ENCODE data around the gene MCC.

MCC gene

GRCh38 chr5:113311301-113311700 lies 177.0 kb downstream of the MCC start:
- H3K9me3 ChIP-seq (ENCODE audit: insufficient read depth, low read depth, low read length) = no peaks in the 10 kb centered on the region
- H3K27ac ChIP-seq (ENCODE audit: low read depth, low read length) = no peak overlapping the region
- H3K4me3 ChIP-seq (ENCODE audit: low read depth, low read length) = no peak overlapping the region
- no peak overlapping the region for H4K91ac ChIP-seq (ENCODE audit: low read depth, low read length)
- no peak overlapping the region for H2AFZ ChIP-seq (ENCODE audit: insufficient read depth, low read length, poor library complexity)
- H2BK12ac ChIP-seq (ENCODE audit: low read length) = no peak overlapping the region
- H3K4me1 ChIP-seq (ENCODE audit: control insufficient read depth in 1 of 2, insufficient read depth in 2 of 2, low read length in 2 of 2) = peaks cover 2 to 4% of the 10 kb centered on the region in 2 experiments
- no peak overlapping the region for H2BK5ac ChIP-seq (ENCODE audit: low read depth, low read length, poor library complexity)
- no peak overlapping the region for H4K12ac ChIP-seq (ENCODE audit: low read depth, low read length)
- H2AK5ac ChIP-seq (ENCODE audit: low read length) = no peak overlapping the region
- H3K79me2 ChIP-seq (ENCODE audit: control insufficient read depth, insufficient read depth, low read length, poor library complexity) = no peaks in the 10 kb centered on the region
- no peaks in the 10 kb centered on the region for H3K27me3 ChIP-seq (ENCODE audit: insufficient read depth, low read length)
- H3K9ac ChIP-seq (ENCODE audit: low read length) = no peak overlapping the region
- no peak overlapping the region for H3K4me2 ChIP-seq (ENCODE audit: low read length)
- no peak overlapping the region for H3K18ac ChIP-seq (ENCODE audit: low read length)
- H4K8ac ChIP-seq (ENCODE audit: low read depth, low read length) = no peak overlapping the region
- H2BK120ac ChIP-seq (ENCODE audit: insufficient read depth, low read length, poor library complexity) = no peak overlapping the region
- no peak overlapping the region for H3K14ac ChIP-seq (ENCODE audit: low read length)
- H3K23ac ChIP-seq (ENCODE audit: low read length) = no peak overlapping the region
- WGBS (ENCODE audit: extremely low coverage, insufficient coverage, insufficient read length) = no CpG with 5 or more reads among the region's 5 CpGs
- peak; percentile 16 to 38 for DNase-seq
- H3K36me3 ChIP-seq (ENCODE audit: control insufficient read depth in 1 of 2, insufficient read depth in 2 of 2, low read length in 2 of 2) = no peaks in the 10 kb centered on the region
- no peak overlapping the region for H3K4ac ChIP-seq (ENCODE audit: low read depth, low read length)
- no peaks in the 10 kb centered on the region for H3K79me1 ChIP-seq (ENCODE audit: low read length)

GRCh38 chr5:113302120-113302519 lies 186.1 kb downstream of the MCC start:
- Histone ChIP-seq H3K14ac (ENCODE audit: low read length) (no peak overlapping the region), H3K79me2 (ENCODE audit: control insufficient read depth, insufficient read depth, low read length, poor library complexity) (no peaks in the 10 kb centered on the region), H2BK120ac (ENCODE audit: insufficient read depth, low read length, poor library complexity) (no peak overlapping the region), H3K4me1 (ENCODE audit: control insufficient read depth in 1 of 2, insufficient read depth in 2 of 2, low read length in 2 of 2) (no peaks in the 10 kb centered on the region), H3K9me3 (ENCODE audit: insufficient read depth, low read depth, low read length) (no peaks in the 10 kb centered on the region), H2AK5ac (ENCODE audit: low read length) (no peak overlapping the region), H3K36me3 (ENCODE audit: control insufficient read depth in 1 of 2, insufficient read depth in 2 of 2, low read length in 2 of 2) (no peaks in the 10 kb centered on the region), H3K4ac (ENCODE audit: low read depth, low read length) (no peak overlapping the region), H3K27ac (ENCODE audit: low read depth, low read length) (no peak overlapping the region), H3K23ac (ENCODE audit: low read length) (no peak overlapping the region), H2AFZ (ENCODE audit: insufficient read depth, low read length, poor library complexity) (no peak overlapping the region), H3K79me1 (ENCODE audit: low read length) (no peaks in the 10 kb centered on the region), H3K27me3 (ENCODE audit: insufficient read depth, low read length) (no peaks in the 10 kb centered on the region), H4K91ac (ENCODE audit: low read depth, low read length) (no peak overlapping the region), H2BK12ac (ENCODE audit: low read length) (no peak overlapping the region), H3K18ac (ENCODE audit: low read length) (no peak overlapping the region), H3K4me2 (ENCODE audit: low read length) (no peak overlapping the region), H4K12ac (ENCODE audit: low read depth, low read length) (no peak overlapping the region), H4K8ac (ENCODE audit: low read depth, low read length) (no peak overlapping the region), H2BK5ac (ENCODE audit: low read depth, low read length, poor library complexity) (no peak overlapping the region), H3K9ac (ENCODE audit: low read length) (no peak overlapping the region), H3K4me3 (ENCODE audit: low read depth, low read length) (no peak overlapping the region)
- no peak for DNase-seq
- no CpG with 5 or more reads among the region's 2 CpGs for WGBS (ENCODE audit: extremely low coverage, insufficient coverage, insufficient read length)

- Histone ChIP-seq H4K12ac (ENCODE audit: low read depth, low read length) (no peak overlapping the region), H3K14ac (ENCODE audit: low read length) (no peak overlapping the region), H3K4ac (ENCODE audit: low read depth, low read length) (no peak overlapping the region), H4K91ac (ENCODE audit: low read depth, low read length) (no peak overlapping the region), H3K18ac (ENCODE audit: low read length) (no peak overlapping the region), H3K4me3 (ENCODE audit: low read depth, low read length) (no peak overlapping the region), H3K27ac (ENCODE audit: low read depth, low read length) (no peak overlapping the region), H3K79me1 (ENCODE audit: low read length) (peaks cover under 1% of the 10 kb centered on the region), H3K9me3 (ENCODE audit: insufficient read depth, low read depth, low read length) (no peaks in the 10 kb centered on the region), H4K8ac (ENCODE audit: low read depth, low read length) (no peak overlapping the region), H2BK12ac (ENCODE audit: low read length) (no peak overlapping the region), H2AK5ac (ENCODE audit: low read length) (no peak overlapping the region), H2BK120ac (ENCODE audit: insufficient read depth, low read length, poor library complexity) (no peak overlapping the region), H3K27me3 (ENCODE audit: insufficient read depth, low read length) (no peaks in the 10 kb centered on the region), H3K36me3 (ENCODE audit: control insufficient read depth in 1 of 2, insufficient read depth in 2 of 2, low read length in 2 of 2) (no peaks in the 10 kb centered on the region), H3K23ac (ENCODE audit: low read length) (no peak overlapping the region), H3K4me1 (ENCODE audit: control insufficient read depth in 1 of 2, insufficient read depth in 2 of 2, low read length in 2 of 2) (peaks cover 3 to 4% of the 10 kb centered on the region in 2 experiments), H2BK5ac (ENCODE audit: low read depth, low read length, poor library complexity) (no peak overlapping the region), H3K79me2 (ENCODE audit: control insufficient read depth, insufficient read depth, low read length, poor library complexity) (no peaks in the 10 kb centered on the region), H3K9ac (ENCODE audit: low read length) (no peak overlapping the region), H2AFZ (ENCODE audit: insufficient read depth, low read length, poor library complexity) (no peak overlapping the region), H3K4me2 (ENCODE audit: low read length) (no peak overlapping the region)
- no peak for DNase-seq
- no CpG with 5 or more reads among the region's 1 CpG for WGBS (ENCODE audit: extremely low coverage, insufficient coverage, insufficient read length)
Observed at GRCh38 chr5:113299591-113299990, 188.7 kb downstream of the MCC start.

- Histone ChIP-seq H3K14ac (ENCODE audit: low read length) (no peak overlapping the region), H4K12ac (ENCODE audit: low read depth, low read length) (no peak overlapping the region), H3K79me2 (ENCODE audit: control insufficient read depth, insufficient read depth, low read length, poor library complexity) (no peaks in the 10 kb centered on the region), H3K4me2 (ENCODE audit: low read length) (no peak overlapping the region), H3K36me3 (ENCODE audit: control insufficient read depth in 1 of 2, insufficient read depth in 2 of 2, low read length in 2 of 2) (no peaks in the 10 kb centered on the region), H3K9me3 (ENCODE audit: insufficient read depth, low read depth, low read length) (no peaks in the 10 kb centered on the region), H2BK120ac (ENCODE audit: insufficient read depth, low read length, poor library complexity) (no peak overlapping the region), H4K91ac (ENCODE audit: low read depth, low read length) (no peak overlapping the region), H3K27ac (ENCODE audit: low read depth, low read length) (no peak overlapping the region), H3K4me1 (ENCODE audit: control insufficient read depth in 1 of 2, insufficient read depth in 2 of 2, low read length in 2 of 2) (peaks cover 7 to 10% of the 10 kb centered on the region in 2 experiments), H2AFZ (ENCODE audit: insufficient read depth, low read length, poor library complexity) (no peak overlapping the region), H3K27me3 (ENCODE audit: insufficient read depth, low read length) (no peaks in the 10 kb centered on the region), H2AK5ac (ENCODE audit: low read length) (no peak overlapping the region), H2BK5ac (ENCODE audit: low read depth, low read length, poor library complexity) (no peak overlapping the region), H4K8ac (ENCODE audit: low read depth, low read length) (no peak overlapping the region), H3K23ac (ENCODE audit: low read length) (no peak overlapping the region), H2BK12ac (ENCODE audit: low read length) (no peak overlapping the region), H3K4me3 (ENCODE audit: low read depth, low read length) (no peak overlapping the region), H3K4ac (ENCODE audit: low read depth, low read length) (no peak overlapping the region), H3K9ac (ENCODE audit: low read length) (no peak overlapping the region), H3K79me1 (ENCODE audit: low read length) (peaks cover 2% of the 10 kb centered on the region), H3K18ac (ENCODE audit: low read length) (no peak overlapping the region)
- no peak for DNase-seq
- no CpG with 5 or more reads among the region's 1 CpG for WGBS (ENCODE audit: extremely low coverage, insufficient coverage, insufficient read length)
Observed at GRCh38 chr5:113296676-113297075, 191.6 kb downstream of the MCC start.
